HEK293 (cell line): ENCODE results near the gene STXBP5L.

Experiments used
- KLF10 ChIP-seq: fragments of 450-650 bp; IDR thresholded peaks from 2 replicates; pipeline ENCODE4 v1.5.1; 2018; ENCODE audit warnings: missing biosample characterization, mild to moderate bottlenecking, missing genetic modification characterization
- KLF16 ChIP-seq: fragments of 450-650 bp; formaldehyde crosslinking; IDR thresholded peaks from 2 replicates; pipeline ENCODE4 v1.5.1; 2017; ENCODE audit warnings: missing biosample characterization, missing genetic modification characterization
- SP2 ChIP-seq: fragments of 450-650 bp; formaldehyde crosslinking; IDR thresholded peaks from 2 replicates; pipeline ENCODE4 v1.5.1; 2016; ENCODE audit warnings: missing biosample characterization, missing genetic modification characterization
- TCF7L2 ChIP-seq: IDR thresholded peaks from 2 replicates; pipeline ENCODE4 v1.6.1; 2011; ENCODE audit warnings: low read depth, mild to moderate bottlenecking, inconsistent platforms, low read length, moderate library complexity, borderline replicate concordance
- ZFHX2 ChIP-seq: fragments of 450-650 bp; formaldehyde crosslinking; conservative IDR thresholded peaks from 2 replicates; pipeline ENCODE4 v1.5.1; 2016; ENCODE audit warnings: missing biosample characterization, missing genetic modification characterization
- ZNF133 ChIP-seq: fragments of 450-650 bp; formaldehyde crosslinking; IDR thresholded peaks from 2 replicates; pipeline ENCODE4 v1.5.1; 2016; ENCODE audit warnings: missing biosample characterization, missing genetic modification characterization
- ZNF184 ChIP-seq: fragments of 450-650 bp; IDR thresholded peaks from 2 replicates; pipeline ENCODE4 v1.5.1; 2018; ENCODE audit warnings: missing biosample characterization, mild to moderate bottlenecking, missing genetic modification characterization
- ZNF23 ChIP-seq: fragments of 450-650 bp; formaldehyde crosslinking; IDR thresholded peaks from 2 replicates; pipeline ENCODE4 v1.5.1; 2016; ENCODE audit warnings: missing biosample characterization, missing genetic modification characterization, borderline replicate concordance
- ZNF530 ChIP-seq: fragments of 450-650 bp; formaldehyde crosslinking; IDR thresholded peaks from 2 replicates; pipeline ENCODE4 v1.5.1; 2016; ENCODE audit warnings: low read depth, missing biosample characterization, missing genetic modification characterization
- ZNF621 ChIP-seq: fragments of 450-650 bp; formaldehyde crosslinking; IDR thresholded peaks from 2 replicates; pipeline ENCODE4 v1.5.1; 2017; ENCODE audit warnings: missing biosample characterization, missing genetic modification characterization
- ZSCAN23 ChIP-seq: fragments of 450-650 bp; formaldehyde crosslinking; IDR thresholded peaks from 2 replicates; pipeline ENCODE4 v1.5.1; 2016; ENCODE audit warnings: missing biosample characterization, missing genetic modification characterization
- TF ChIP-seq, protein P1 (sequence below): fragments of 450-650 bp; formaldehyde crosslinking; IDR thresholded peaks from 2 replicates; pipeline ENCODE4 v1.5.1; 2016; ENCODE audit warnings: missing biosample characterization, missing genetic modification characterization
- TF ChIP-seq, protein P2 (sequence below): fragments of 450-650 bp; formaldehyde crosslinking; IDR thresholded peaks from 2 replicates; pipeline ENCODE4 v1.5.1; 2016; ENCODE audit warnings: missing biosample characterization, missing genetic modification characterization
- TF ChIP-seq, protein P3 (sequence below): fragments of 450-650 bp; formaldehyde crosslinking; IDR thresholded peaks from 2 replicates; pipeline ENCODE4 v1.5.1; 2017; ENCODE audit warnings: missing biosample characterization, missing genetic modification characterization

DNA sequence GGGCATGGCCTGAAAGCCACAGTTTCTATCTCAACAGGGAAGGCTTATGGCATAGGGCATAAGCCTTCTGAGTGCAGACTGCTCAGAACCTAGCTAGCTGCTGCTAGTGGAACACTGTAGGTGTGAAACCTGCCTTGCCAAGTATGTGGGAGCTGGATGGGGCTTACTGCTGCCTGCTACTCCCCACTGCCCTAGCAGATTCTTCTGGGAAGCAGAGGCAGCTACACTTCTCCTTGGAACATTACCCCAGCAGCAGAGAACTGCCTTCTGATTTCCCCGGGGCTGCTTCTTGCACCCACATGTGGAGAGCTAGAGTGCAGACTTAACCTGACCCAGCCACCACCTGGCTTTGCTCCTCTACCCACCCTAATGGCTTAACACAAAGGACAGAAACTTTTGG is 422.1 kb downstream of the STXBP5L start:
- no peak for TF ChIP-seq ZNF133 (tag by site-specific recombination)
- TF ChIP-seq, protein P1, sequence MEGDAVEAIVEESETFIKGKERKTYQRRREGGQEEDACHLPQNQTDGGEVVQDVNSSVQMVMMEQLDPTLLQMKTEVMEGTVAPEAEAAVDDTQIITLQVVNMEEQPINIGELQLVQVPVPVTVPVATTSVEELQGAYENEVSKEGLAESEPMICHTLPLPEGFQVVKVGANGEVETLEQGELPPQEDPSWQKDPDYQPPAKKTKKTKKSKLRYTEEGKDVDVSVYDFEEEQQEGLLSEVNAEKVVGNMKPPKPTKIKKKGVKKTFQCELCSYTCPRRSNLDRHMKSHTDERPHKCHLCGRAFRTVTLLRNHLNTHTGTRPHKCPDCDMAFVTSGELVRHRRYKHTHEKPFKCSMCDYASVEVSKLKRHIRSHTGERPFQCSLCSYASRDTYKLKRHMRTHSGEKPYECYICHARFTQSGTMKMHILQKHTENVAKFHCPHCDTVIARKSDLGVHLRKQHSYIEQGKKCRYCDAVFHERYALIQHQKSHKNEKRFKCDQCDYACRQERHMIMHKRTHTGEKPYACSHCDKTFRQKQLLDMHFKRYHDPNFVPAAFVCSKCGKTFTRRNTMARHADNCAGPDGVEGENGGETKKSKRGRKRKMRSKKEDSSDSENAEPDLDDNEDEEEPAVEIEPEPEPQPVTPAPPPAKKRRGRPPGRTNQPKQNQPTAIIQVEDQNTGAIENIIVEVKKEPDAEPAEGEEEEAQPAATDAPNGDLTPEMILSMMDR (tag by site-specific recombination): no peak
- no peak for TF ChIP-seq TCF7L2
- TF ChIP-seq, protein P2, sequence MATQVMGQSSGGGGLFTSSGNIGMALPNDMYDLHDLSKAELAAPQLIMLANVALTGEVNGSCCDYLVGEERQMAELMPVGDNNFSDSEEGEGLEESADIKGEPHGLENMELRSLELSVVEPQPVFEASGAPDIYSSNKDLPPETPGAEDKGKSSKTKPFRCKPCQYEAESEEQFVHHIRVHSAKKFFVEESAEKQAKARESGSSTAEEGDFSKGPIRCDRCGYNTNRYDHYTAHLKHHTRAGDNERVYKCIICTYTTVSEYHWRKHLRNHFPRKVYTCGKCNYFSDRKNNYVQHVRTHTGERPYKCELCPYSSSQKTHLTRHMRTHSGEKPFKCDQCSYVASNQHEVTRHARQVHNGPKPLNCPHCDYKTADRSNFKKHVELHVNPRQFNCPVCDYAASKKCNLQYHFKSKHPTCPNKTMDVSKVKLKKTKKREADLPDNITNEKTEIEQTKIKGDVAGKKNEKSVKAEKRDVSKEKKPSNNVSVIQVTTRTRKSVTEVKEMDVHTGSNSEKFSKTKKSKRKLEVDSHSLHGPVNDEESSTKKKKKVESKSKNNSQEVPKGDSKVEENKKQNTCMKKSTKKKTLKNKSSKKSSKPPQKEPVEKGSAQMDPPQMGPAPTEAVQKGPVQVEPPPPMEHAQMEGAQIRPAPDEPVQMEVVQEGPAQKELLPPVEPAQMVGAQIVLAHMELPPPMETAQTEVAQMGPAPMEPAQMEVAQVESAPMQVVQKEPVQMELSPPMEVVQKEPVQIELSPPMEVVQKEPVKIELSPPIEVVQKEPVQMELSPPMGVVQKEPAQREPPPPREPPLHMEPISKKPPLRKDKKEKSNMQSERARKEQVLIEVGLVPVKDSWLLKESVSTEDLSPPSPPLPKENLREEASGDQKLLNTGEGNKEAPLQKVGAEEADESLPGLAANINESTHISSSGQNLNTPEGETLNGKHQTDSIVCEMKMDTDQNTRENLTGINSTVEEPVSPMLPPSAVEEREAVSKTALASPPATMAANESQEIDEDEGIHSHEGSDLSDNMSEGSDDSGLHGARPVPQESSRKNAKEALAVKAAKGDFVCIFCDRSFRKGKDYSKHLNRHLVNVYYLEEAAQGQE: no peak
- no peak for TF ChIP-seq ZFHX2
- TF ChIP-seq SP2 (tag by site-specific recombination): no peak
- TF ChIP-seq KLF16 (tag by site-specific recombination): no peak
- TF ChIP-seq ZNF184 (tag by site-specific recombination): no peak
- TF ChIP-seq, protein P3, sequence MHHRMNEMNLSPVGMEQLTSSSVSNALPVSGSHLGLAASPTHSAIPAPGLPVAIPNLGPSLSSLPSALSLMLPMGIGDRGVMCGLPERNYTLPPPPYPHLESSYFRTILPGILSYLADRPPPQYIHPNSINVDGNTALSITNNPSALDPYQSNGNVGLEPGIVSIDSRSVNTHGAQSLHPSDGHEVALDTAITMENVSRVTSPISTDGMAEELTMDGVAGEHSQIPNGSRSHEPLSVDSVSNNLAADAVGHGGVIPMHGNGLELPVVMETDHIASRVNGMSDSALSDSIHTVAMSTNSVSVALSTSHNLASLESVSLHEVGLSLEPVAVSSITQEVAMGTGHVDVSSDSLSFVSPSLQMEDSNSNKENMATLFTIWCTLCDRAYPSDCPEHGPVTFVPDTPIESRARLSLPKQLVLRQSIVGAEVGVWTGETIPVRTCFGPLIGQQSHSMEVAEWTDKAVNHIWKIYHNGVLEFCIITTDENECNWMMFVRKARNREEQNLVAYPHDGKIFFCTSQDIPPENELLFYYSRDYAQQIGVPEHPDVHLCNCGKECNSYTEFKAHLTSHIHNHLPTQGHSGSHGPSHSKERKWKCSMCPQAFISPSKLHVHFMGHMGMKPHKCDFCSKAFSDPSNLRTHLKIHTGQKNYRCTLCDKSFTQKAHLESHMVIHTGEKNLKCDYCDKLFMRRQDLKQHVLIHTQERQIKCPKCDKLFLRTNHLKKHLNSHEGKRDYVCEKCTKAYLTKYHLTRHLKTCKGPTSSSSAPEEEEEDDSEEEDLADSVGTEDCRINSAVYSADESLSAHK (tag by site-specific recombination): no peak
- TF ChIP-seq ZNF621: no peak
- no peak for TF ChIP-seq ZSCAN23
- no peak for TF ChIP-seq KLF10 (tag by site-specific recombination)
- TF ChIP-seq ZNF530 (tag by site-specific recombination): no peak
- no peak for TF ChIP-seq ZNF23
